NCI-H510A (cell line): ENCODE measurements around the gene C22orf39.
"Not testable (repeated sequence)": the region's sequence is repeated elsewhere in the genome, so short reads cannot be mapped to it uniquely, and the experiment has no call there.

Experiments
- DNase-seq: peaks from one replicate; lab custom pipeline; 2025; lab: John Stamatoyannopoulos, UW

Gene C22orf39

GRCh38 chr22:19454156-19454555, 6.6 kb upstream of the C22orf39 start:
- no peak for DNase-seq

GRCh38 chr22:19453718-19454117, 6.2 kb upstream of the C22orf39 start:
- DNase-seq = no peak

GRCh38 chr22:19451570-19451969, 4.1 kb upstream of the C22orf39 start:
- no peak for DNase-seq

- DNase-seq = no peak
Measured at GRCh38 chr22:19450363-19451175, 3.1 kb upstream of the C22orf39 start.

GRCh38 chr22:19449422-19449767, 1.9 kb upstream of the C22orf39 start:
- DNase-seq = no peak

GRCh38 chr22:19448739-19449421, 1.4 kb upstream of the C22orf39 start:
- DNase-seq = no peak

GRCh38 chr22:19448076-19448607, 631 bp upstream of the C22orf39 start:
- DNase-seq = peak; percentile 55

GRCh38 chr22:19446603-19447329, 745 bp downstream of the C22orf39 start:
- no peak for DNase-seq

GRCh38 chr22:19445279-19445982, 2.1 kb downstream of the C22orf39 start:
- not testable (repeated sequence) for DNase-seq

- DNase-seq = no peak
Measured at GRCh38 chr22:19443544-19444211, 3.8 kb downstream of the C22orf39 start.

- DNase-seq = no peak
Measured at GRCh38 chr22:19442166-19442565, 5.3 kb downstream of the C22orf39 start.

- DNase-seq = no peak
Measured at GRCh38 chr22:19440411-19441195, 6.9 kb downstream of the C22orf39 start.

- no peak for DNase-seq
Measured at GRCh38 chr22:19438298-19438697, 9.2 kb downstream of the C22orf39 start.

GRCh38 chr22:19436444-19437161, 10.9 kb downstream of the C22orf39 start:
- not testable (repeated sequence) for DNase-seq

- DNase-seq = no peak
Measured at GRCh38 chr22:19434829-19435580, 12.5 kb downstream of the C22orf39 start.

GRCh38 chr22:19434401-19434800, 13.1 kb downstream of the C22orf39 start:
- DNase-seq = no peak

GRCh38 chr22:19432133-19432851, 15.2 kb downstream of the C22orf39 start, which contains the start of gene MRPL40:
Gene MRPL40, plus strand, starts transcription at chr22:19432545. Its CDS starts 10 bp downstream, at chr22:19432555.
- DNase-seq = peak; percentile 76

- DNase-seq = no peak
Measured at GRCh38 chr22:19431649-19432132, 15.8 kb downstream of the C22orf39 start, which contains the start of gene HIRA. Gene HIRA, minus strand, starts transcription at chr22:19431733. Its CDS starts 257 bp downstream, at chr22:19431476.
